HG03039 (cell line): ENCODE data around the gene NRARP.

Source experiments
- ATAC-seq: cut with Tn5 transposase; IDR thresholded peaks from one replicate; pipeline ENCODE4 v1.9.1; 2021; ENCODE audit warnings: mild to moderate bottlenecking, moderate library complexity; ENCODE audit not compliant: unreplicated experiment

The NRARP gene

DNA sequence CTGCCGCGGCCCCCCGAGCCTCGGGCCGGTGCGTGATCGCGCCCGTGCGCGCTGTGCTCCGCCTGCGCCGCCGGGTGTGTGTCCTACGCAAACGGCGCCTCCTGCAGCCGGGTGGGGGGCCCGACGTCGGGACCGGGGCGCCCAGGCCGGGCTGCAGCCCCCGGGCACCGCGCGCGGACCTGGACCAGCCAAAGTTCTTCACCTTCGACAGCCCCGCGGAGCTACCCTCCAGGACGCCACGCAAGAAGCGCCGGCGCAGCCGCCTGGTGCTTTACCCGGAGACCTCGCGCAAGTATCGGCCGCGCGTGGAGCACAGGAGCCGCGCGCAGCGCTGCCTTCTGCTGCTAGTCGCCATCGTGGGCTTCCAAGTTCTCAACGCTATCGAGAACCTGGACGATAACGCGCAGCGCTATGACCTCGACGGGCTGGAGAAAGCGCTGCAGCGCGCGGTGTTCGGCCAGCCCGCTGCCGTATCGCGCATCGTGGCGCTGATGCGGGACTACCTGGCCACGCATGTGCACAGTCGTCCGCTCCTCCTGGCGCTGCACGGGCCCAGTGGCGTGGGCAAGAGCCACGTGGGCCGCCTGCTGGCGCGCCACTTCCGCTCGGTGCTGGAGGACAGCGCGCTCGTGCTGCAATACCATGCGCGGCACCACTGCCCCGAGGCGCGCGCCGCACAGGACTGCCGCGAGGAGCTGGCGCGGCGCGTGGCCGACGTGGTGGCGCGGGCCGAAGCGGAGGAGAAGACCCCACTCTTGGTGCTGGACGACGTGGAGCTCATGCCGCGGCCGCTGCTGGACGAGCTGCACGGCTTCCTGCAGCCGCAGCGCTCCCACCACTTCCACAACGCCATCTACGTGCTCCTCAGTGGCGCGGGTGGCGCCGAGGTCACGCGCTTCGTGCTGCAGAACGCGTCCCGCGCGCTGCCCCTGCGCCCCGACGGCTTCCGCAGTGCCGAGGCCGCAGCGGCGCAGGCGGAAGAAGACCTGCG lies 23.1 kb downstream of the NRARP start:
- ATAC-seq: no peak

DNA sequence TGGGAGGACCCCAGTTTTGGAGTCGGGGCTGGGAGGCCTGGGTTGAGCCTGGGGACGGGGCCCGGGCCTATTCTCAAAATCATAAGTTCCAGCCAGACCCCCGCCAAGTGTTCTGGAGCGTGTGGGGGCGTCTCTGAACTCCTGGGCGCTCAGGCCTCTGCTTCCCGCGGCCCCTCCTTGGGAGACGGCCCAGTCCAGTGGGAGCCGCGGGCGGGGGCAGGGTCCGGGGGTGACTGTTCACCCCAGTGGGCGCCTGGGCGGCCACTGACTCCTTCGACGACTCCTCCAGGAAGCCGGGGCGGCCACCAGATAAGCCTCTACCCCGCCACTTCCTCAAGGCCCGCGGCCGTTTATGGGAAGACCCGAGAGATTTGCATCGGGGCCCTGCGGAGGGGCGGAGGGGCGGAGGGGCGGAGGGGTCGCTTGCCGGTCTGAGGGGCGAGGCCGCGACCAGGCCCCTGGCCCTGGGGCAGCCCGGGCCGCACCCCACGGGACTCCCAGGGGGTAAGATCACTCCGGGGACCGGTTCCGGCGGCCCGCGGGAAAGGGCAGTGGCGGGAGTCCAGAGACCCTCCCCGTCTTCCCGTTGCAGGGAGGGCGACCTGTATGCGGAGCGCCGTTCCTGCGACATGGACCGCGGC lies 23.9 kb downstream of the NRARP start:
- ATAC-seq: no peak

DNA sequence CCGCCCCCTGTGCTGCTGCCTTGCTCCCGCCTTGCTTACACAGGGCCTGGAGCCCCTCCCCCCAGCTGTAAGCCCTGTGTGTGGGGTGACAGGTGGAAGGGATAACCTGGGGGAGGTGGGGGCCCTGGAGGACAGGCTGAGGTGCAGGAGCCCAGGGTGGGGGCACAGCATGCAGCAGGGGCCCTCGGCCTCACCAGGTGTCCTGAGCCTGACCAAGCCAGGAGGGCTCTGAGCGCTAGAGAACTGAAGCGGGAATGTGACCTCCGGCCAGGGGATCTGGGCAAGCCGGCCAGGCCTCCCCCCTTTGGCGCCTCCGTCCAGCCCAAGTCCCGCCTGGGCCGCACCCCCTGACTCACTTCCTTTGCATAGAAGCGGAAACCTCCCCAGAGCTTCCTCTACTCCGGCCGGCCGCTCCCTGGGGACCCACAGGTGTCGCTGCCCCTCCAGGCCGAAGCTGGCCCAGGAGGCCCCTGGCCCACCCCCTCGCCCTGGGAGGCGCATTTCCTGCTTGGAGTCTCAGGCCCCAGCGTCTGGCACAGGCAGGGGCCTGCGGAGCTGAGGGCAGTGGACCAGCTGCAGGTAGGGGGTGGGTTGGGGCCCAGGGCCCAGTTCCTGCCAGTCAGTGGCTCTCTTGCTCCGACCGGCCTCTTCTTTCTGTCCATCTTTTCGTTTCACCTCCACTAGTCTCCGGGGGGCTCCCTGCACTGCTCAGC lies 24.6 kb downstream of the NRARP start, which contains the start of gene TOR4A:
Gene TOR4A, plus strand, starts transcription at position 398 of the 713 bp plus-strand sequence. CDS start 964 bp downstream, outside the sequence.
- ATAC-seq: peak; percentile 43

- ATAC-seq: no peak
Measured at GRCh38 chr9:137276473-137277328, 25.4 kb downstream of the NRARP start.

GRCh38 chr9:137275588-137276472 lies 26.2 kb downstream of the NRARP start:
- no peak for ATAC-seq

DNA sequence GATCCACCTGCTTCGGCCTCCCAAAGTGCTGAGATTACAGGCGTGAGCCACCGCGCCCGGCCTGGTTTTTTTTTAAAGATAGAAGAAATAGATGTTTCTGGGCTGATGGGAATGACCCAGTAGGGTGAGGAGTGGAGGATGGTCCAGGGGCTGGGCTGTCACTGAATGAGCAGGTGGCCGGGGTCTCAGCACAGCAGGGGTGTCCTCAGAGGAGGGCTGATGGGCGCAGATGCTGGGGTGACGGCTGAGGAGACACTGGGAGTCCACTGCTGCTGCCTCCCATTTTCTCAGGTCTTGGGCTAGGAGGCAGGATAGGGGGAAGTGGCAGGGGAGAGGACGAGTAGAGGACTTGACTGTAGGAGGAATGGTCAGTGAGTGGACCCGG lies 26.9 kb downstream of the NRARP start:
- no peak for ATAC-seq

- no peak for ATAC-seq
Measured at GRCh38 chr9:137273611-137274320, 28.3 kb downstream of the NRARP start.

DNA sequence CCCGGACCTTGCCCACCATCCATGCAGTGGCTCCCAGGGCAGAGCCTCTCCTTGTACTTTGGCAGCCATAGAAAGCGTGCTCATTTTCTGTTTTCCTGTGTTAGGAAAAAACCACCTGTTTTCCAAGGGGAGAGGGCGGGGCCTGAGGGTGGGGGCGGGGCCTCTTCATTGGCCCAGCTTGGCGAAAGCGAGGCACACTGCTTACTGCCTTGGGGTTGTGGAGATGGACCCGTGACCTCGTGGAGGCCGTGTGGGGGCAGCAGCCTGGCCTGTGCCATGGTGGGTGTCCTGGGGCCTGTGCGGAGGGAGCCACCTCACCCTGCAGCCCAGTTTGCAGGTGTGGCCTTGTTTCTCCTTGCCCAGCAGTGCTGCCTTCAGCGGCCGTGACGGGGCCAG lies 29.0 kb downstream of the NRARP start:
- no peak for ATAC-seq

DNA sequence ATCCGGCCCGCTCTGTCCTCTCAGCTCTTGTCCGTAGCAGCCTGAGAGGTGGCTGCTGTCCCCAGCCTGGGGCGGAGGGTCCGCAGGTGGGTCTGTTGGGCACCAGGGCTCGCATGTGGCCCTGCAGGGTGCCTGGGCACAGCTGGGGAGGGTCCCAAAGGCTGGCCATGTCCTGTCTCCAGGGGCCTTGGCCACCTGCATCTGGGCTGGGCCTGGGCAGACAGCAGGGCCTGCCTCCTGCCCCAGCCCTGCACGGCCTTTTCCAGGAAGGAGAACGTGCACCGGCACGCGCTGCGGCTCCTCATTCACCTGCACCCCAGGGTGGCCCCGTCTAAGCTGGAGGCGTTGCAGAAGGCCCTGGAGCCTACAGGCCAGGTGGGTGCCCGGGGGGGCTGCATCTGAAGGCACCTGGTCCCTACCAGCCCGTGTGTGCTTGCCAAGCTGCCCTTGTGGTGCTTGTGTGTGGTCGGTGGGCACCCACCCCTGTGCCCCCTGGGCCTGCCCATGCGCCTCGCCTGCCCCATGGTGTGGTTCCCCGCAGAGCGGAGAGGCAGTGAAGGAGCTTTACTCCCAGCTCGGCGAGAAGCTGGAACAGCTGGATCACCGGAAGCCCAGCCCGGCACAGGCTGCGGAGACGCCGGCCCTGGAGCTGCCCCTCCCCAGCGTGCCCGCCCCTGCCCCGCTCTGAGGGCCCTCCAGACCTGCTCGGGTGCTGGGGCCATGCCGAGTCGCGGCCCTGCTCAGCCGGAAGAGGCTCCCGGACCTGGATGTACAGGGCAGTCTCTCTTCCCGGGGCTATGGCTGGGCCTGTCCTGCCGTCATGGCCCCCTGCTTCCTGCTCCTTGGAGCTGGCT lies 29.6 kb downstream of the NRARP start:
- ATAC-seq: no peak

DNA sequence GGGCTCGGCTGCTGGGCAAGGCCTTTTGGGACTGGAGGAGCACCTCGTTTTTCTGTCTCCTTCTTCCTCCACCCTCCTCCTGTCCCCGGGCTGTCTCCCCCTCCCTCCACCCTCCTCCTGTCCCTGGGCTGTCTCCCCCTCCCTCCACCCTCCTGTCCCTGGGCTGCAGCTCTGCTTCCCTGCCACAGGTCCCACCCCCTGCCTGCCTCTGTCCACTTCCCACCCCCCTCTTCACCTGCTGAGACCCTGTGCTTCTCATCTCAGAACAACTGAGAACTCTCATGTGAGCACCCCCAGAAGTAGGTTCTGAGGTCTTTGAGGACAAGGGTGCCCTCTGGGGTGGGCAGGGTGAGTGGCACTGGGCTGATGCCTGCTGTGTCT lies 30.4 kb downstream of the NRARP start:
- ATAC-seq: no peak

GRCh38 chr9:137270929-137271695 lies 31.0 kb downstream of the NRARP start:
- ATAC-seq: no peak

- no peak for ATAC-seq
Measured at GRCh38 chr9:137269231-137269772, 32.8 kb downstream of the NRARP start.

DNA sequence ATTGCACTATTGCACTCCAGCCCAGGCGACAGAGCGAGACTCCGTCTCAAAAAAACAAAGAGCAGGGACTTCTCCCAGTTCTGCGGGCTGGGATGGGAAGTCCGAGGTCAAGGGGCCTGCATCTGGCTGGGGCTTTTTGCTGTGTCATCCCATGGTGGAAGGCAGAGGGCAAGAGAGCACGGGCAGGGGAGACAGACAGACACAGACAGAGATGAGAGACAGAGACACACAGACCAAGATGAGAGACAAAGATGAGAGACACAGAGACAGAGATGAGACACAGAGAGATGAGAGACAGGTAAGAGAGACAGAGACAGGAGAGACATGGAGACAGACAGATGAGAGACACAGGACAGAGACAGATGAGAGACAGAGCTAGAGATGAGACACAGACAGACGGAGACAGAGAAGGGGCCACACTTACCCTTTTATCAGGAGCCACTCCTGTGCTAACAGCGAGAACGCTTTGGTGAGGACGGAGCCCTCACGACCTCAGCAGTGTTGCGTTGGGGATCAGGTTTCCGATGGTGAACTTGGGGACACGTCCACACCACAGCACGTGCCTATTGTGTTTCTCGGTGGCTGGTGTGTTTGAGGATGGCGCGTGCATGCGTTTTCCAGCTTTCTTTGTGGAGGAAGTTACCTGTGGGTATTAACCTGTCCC lies 33.4 kb downstream of the NRARP start:
- no peak for ATAC-seq

DNA sequence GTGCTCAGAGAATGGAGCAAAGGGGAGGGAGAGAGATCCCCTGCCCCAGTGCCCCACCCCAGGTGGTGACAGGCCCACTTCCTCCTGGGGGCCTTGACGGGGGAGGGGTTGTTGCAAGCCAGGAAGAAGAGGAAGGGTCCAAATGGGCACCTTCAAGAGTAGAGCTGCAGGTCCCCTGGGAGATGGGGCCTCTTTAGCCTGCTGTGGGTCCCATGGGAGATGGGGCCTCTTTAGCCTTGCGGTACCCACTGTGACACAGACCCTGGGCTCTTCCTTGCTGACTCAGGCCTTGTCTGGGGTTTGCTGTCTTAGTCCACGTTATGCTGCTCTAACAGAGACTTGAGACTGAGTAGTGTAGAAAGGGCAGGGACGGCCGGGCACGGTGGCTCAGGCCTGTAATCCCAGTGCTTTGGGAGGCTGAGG lies 34.1 kb downstream of the NRARP start:
- no peak for ATAC-seq

DNA sequence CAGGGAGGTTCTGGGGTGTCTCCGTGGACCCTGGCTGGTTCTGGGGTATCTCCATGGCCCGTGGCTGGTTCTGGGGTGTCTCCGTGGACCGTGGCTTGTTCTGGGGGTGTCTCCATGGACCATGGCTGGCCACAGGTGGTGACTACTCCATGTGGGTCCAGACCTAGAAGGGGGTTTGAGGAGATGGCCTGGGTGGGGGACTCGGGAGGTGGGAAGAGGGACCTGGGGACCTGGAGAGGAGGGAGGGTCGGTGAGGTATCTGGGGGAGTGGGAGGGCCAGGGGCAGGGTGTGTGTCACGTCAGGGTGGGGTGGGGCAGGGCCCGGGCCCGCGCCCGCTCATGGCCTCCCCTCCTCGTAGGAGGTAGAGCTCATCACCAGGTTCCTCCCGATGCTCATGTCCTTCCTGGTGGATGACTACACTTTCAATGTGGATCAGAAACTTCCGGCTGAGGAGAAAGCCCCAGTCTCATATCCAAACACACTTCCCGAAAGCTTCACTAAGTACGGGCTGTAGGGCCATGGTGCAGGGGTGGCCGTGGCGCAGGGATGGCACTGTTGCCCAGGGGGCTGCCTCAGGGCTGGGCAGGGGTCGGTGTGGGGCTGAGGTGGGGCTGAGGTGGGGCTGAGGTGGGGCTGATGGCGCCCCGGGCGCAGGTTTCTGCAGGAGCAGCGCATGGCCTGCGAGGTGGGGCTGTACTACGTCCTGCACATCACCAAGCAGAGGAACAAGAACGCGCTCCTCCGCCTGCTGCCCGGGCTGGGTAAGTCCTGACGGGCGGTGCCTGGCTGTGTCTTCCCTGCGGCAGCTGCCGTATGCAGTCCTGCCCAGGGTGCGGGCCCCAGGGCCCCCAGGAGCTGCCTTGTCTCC lies 35.3 kb downstream of the NRARP start:
- ATAC-seq: no peak

DNA sequence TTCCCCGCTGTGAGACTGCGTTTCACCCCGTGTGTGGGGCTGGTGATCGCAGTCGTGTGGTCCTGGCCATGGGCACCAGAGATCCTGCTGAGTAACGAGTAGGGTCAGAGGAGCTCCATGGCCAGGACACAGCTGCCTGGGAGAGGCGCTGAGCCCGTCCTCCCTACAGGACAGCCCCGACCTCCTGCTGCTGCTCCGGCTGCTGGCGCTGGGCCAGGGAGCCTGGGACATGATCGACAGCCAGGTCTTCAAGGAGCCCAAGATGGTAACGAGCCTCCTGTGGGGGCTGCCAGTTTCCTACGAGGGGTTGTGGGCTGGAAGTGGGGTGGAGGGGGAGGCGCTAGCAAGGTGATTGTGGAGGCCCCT lies 35.9 kb downstream of the NRARP start:
- ATAC-seq: no peak
